Caco-2 (cell line): ENCODE measurements around the gene PARP11. TPM values are rescaled to one million over a fixed set of nuclear protein-coding genes. Genes with fewer than 3 reads are reported as not detected.

ENCODE experiments used
- BruUV-seq: library from RNA; stranded (reverse); fragments of 400-500 nt; replicated peaks from 2 replicates; lab custom pipeline; 2021; lab: Mats Ljungman, UMichigan
- CTCF ChIA-PET: fragments of 300-600 bp; sonication (Branson Sonifier 250); formaldehyde crosslinking; loops from one replicate; lab custom pipeline; 2022; ENCODE audit warnings: antibody characterized with exemption; lab: Charles Lee
- POLR2A ChIA-PET: fragments of 300-600 bp; sonication (Branson Sonifier 250); formaldehyde crosslinking; loops from one replicate; lab custom pipeline; 2022; ENCODE audit warnings: antibody characterized with exemption; lab: Charles Lee
- DNase-seq, 2 experiments: peaks; one replicate each; pipeline versions ENCODE4 v3.0.0 to v3.0.0-alpha.2; 2020 to 2022
- H3K27me3 ChIP-seq: replicated peaks from 2 replicates; pipeline ENCODE4 v1.6.0; 2011; ENCODE audit warnings: low read length; ENCODE audit not compliant: control insufficient read depth, insufficient read depth
- H3K36me3 ChIP-seq: 2 replicates; pipeline ENCODE4 v1.5.1; 2011; ENCODE audit warnings: low read length; ENCODE audit not compliant: control insufficient read depth, insufficient read depth
- H3K4me1 ChIP-seq: fragments of 250-450 bp; sonication (Bioruptor Pico); 2 replicates; pipeline ENCODE4 v1.5.1; 2020; ENCODE audit warnings: mild to moderate bottlenecking
- H3K4me3 ChIP-seq: 2 replicates; pipeline ENCODE4 v1.5.1; 2011; ENCODE audit warnings: low read depth, mild to moderate bottlenecking, control low read depth, low read length
- H3K9me3 ChIP-seq: fragments of 250-450 bp; sonication (Bioruptor Pico); 2 replicates; pipeline ENCODE4 v1.5.1; 2020; ENCODE audit warnings: mild to moderate bottlenecking, moderate library complexity
- H3K27ac Mint-ChIP-seq: one replicate; pipeline ENCODE4 v1.8.0; 2022; ENCODE audit warnings: mixed read lengths; ENCODE audit not compliant: unreplicated experiment
- H3K27me3 Mint-ChIP-seq: one replicate; pipeline ENCODE4 v1.8.0; 2022; ENCODE audit warnings: mixed read lengths; ENCODE audit not compliant: insufficient read depth, unreplicated experiment
- H3K36me3 Mint-ChIP-seq: one replicate; pipeline ENCODE4 v1.8.0; 2022; ENCODE audit warnings: mild to moderate bottlenecking, mixed read lengths; ENCODE audit not compliant: insufficient read depth, unreplicated experiment
- H3K4me1 Mint-ChIP-seq: one replicate; pipeline ENCODE4 v1.8.0; 2022; ENCODE audit warnings: low read depth, mixed read lengths; ENCODE audit not compliant: unreplicated experiment
- H3K4me3 Mint-ChIP-seq: one replicate; pipeline ENCODE4 v1.8.0; 2022; ENCODE audit warnings: mild to moderate bottlenecking, moderate library complexity, mixed read lengths; ENCODE audit not compliant: unreplicated experiment
- H3K9me3 Mint-ChIP-seq: one replicate; pipeline ENCODE4 v1.8.0; 2022; ENCODE audit warnings: mixed read lengths; ENCODE audit not compliant: unreplicated experiment
- intact Hi-C: fragments of 100-400 bp; cut with micrococcal nuclease; formaldehyde crosslinking; loops from one replicate; pipeline ENCODE4 v1.10.0; 2022; ENCODE audit not compliant: unreplicated experiment
- total RNA-seq: library from RNA; stranded (reverse); gene quantifications from 2 replicates; pipeline ENCODE4 v1.2.3, GENCODE V29; 2022
- TF ChIP-seq, protein P1 (sequence below), 2 experiments: fragments of 200-600 bp in 1 of 2; IDR thresholded peaks; 1 replicate in 1 of 2; 2 replicates in 1 of 2; pipeline versions ENCODE4 v1.5.1 to v1.8.0; 2011 to 2022; ENCODE audit warnings: antibody characterized with exemption in 1 of 2, control low read depth in 1 of 2, inconsistent platforms in 1 of 2, low read depth in 1 of 2, low read length in 1 of 2, mild to moderate bottlenecking in 1 of 2, moderate library complexity in 1 of 2; ENCODE audit not compliant: insufficient read depth in 1 of 2, severe bottlenecking in 1 of 2, unreplicated experiment in 1 of 2

PARP11 gene
- total RNA-seq, 1 experiment from 2014 or later = 18.1 TPM

GRCh38 chr12:3921151-3921471, 47.9 kb upstream of the PARP11 start:
- Mint-ChIP-seq H3K27ac (no peak overlapping the region), H3K27me3 (peaks cover 5% of the 10 kb centered on the region), H3K4me3 (no peak overlapping the region), H3K9me3 (no peaks in the 10 kb centered on the region), H3K4me1 (peaks cover 12% of the 10 kb centered on the region), H3K36me3 (no peaks in the 10 kb centered on the region)
- H3K36me3 ChIP-seq = no peaks in the 10 kb centered on the region
- intact Hi-C loops = loop anchor here (2.0 kb wide), 1 partner anchor 42 kb away; no protein-coding TSS in a partner anchor
- no peak overlapping the region for H3K4me3 ChIP-seq
- POLR2A ChIA-PET = interaction anchor here (0.5 kb wide), 1 partner anchor 110 kb away, joined by 5 read pairs; no protein-coding TSS in a partner anchor
- TF ChIP-seq, protein P1, sequence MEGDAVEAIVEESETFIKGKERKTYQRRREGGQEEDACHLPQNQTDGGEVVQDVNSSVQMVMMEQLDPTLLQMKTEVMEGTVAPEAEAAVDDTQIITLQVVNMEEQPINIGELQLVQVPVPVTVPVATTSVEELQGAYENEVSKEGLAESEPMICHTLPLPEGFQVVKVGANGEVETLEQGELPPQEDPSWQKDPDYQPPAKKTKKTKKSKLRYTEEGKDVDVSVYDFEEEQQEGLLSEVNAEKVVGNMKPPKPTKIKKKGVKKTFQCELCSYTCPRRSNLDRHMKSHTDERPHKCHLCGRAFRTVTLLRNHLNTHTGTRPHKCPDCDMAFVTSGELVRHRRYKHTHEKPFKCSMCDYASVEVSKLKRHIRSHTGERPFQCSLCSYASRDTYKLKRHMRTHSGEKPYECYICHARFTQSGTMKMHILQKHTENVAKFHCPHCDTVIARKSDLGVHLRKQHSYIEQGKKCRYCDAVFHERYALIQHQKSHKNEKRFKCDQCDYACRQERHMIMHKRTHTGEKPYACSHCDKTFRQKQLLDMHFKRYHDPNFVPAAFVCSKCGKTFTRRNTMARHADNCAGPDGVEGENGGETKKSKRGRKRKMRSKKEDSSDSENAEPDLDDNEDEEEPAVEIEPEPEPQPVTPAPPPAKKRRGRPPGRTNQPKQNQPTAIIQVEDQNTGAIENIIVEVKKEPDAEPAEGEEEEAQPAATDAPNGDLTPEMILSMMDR (IDR thresholded peaks at IDR 0.05; ENCODE audit: insufficient read depth in 1 of 2, low read depth in 1 of 2, low read length in 1 of 2, severe bottlenecking in 1 of 2, unreplicated experiment in 1 of 2) = no peak
- H3K9me3 ChIP-seq = no peaks in the 10 kb centered on the region
- no TSS peak for BruUV-seq
- peaks cover 35% of the 10 kb centered on the region for H3K4me1 ChIP-seq
- no peak for DNase-seq
- CTCF ChIA-PET = interaction anchor here (0.8 to 1.0 kb wide), 2 partner anchors 38 to 356 kb away, joined by 3 to 4 read pairs; no protein-coding TSS in a partner anchor
- H3K27me3 ChIP-seq = no peaks in the 10 kb centered on the region

GRCh38 chr12:3920351-3921150, 47.4 kb upstream of the PARP11 start:
- peak; percentile 65 to 86 for DNase-seq
- intact Hi-C loops = loop anchor here (1.0 to 2.0 kb wide), 2 partner anchors 23 to 42 kb away; no protein-coding TSS in a partner anchor
- no peaks in the 10 kb centered on the region for H3K36me3 Mint-ChIP-seq
- H3K4me3 ChIP-seq = peak overlapping the region; percentile 23
- ChIA-PET CTCF (interaction anchor here (1.0 kb wide), 1 partner anchor 24 kb away, joined by 5 read pairs; no protein-coding TSS in a partner anchor), POLR2A (interaction anchor here (0.5 to 1.1 kb wide), 2 partner anchors 24 to 111 kb away, joined by 5 to 6 read pairs; no protein-coding TSS in a partner anchor)
- H3K4me1 Mint-ChIP-seq = peaks cover 12% of the 10 kb centered on the region
- H3K4me1 ChIP-seq = peaks cover 35% of the 10 kb centered on the region
- H3K36me3 ChIP-seq = no peaks in the 10 kb centered on the region
- H3K9me3 ChIP-seq = no peaks in the 10 kb centered on the region
- no peak overlapping the region for H3K27ac Mint-ChIP-seq
- TF ChIP-seq, protein P1 (IDR thresholded peaks at IDR 0.05; ENCODE audit: insufficient read depth in 1 of 2, low read depth in 1 of 2, low read length in 1 of 2, severe bottlenecking in 1 of 2, unreplicated experiment in 1 of 2) = no peak
- no TSS peak for BruUV-seq
- H3K9me3 Mint-ChIP-seq = no peaks in the 10 kb centered on the region
- H3K27me3 ChIP-seq = no peaks in the 10 kb centered on the region
- no peak overlapping the region for H3K4me3 Mint-ChIP-seq
- peaks cover 5% of the 10 kb centered on the region for H3K27me3 Mint-ChIP-seq

DNA sequence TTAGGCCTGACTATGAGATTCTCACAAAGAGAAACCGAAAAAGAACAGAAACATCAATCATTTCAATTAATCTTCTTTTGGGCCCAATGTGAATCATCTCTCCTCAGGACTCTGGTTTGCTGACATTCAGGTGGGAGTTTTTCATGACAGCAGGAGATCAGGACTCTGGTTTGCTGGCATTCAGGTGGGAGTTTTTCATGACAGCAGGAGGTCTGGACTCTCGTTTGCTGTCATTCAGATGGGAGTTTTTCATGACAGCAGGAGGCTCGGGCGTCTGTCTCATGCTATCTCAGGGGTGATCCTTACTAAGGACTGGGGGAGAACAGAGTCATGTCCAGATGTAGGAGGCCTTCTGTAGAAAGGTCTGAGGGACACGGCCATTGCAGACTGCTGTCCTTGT, 40.1 kb upstream of the PARP11 start:
- Mint-ChIP-seq H3K9me3 (peaks cover 26% of the 10 kb centered on the region), H3K36me3 (no peaks in the 10 kb centered on the region), H3K27ac (no peak overlapping the region), H3K4me1 (peaks cover 5% of the 10 kb centered on the region), H3K27me3 (no peaks in the 10 kb centered on the region), H3K4me3 (no peak overlapping the region)
- Histone ChIP-seq H3K4me3 (no peak overlapping the region), H3K36me3 (no peaks in the 10 kb centered on the region), H3K9me3 (peaks cover 11% of the 10 kb centered on the region; the same call in 1 of the 2 replicates), H3K27me3 (no peaks in the 10 kb centered on the region), H3K4me1 (no peaks in the 10 kb centered on the region)
- DNase-seq = no peak
- POLR2A ChIA-PET = no interaction called here
- CTCF ChIA-PET = no interaction called here
- intact Hi-C loops = no loop called here
- TF ChIP-seq, protein P1 (IDR thresholded peaks at IDR 0.05; ENCODE audit: insufficient read depth in 1 of 2, low read depth in 1 of 2, low read length in 1 of 2, severe bottlenecking in 1 of 2, unreplicated experiment in 1 of 2) = no peak
- no TSS peak for BruUV-seq
